HepG2 (cell line): ENCODE data around the gene NUB1. TPM values are rescaled to one million over a fixed set of nuclear protein-coding genes. Genes with fewer than 3 reads are reported as not detected.

ENCODE experiments used
- BCL6 ChIP-seq: IDR thresholded peaks from 2 replicates; pipeline ENCODE4 v1.6.1; 2016; ENCODE audit warnings: missing genetic modification reagents, missing compliant biosample characterization
- LRRFIP1 ChIP-seq: sonication (generic); formaldehyde crosslinking; conservative IDR thresholded peaks from 2 replicates; pipeline ENCODE4 v1.4.0; 2020; ENCODE audit warnings: missing genetic modification reagents
- NRL ChIP-seq: sonication (generic); formaldehyde crosslinking; IDR thresholded peaks from 2 replicates; pipeline ENCODE4 v1.5.0; 2020; ENCODE audit warnings: missing genetic modification reagents, mild to moderate bottlenecking, moderate library complexity, borderline replicate concordance
- RAD21 ChIP-seq: fragments of 450-650 bp; formaldehyde crosslinking; IDR thresholded peaks from 2 replicates; pipeline ENCODE4 v1.5.0; 2020; ENCODE audit warnings: mild to moderate bottlenecking
- ZBTB40 ChIP-seq, 2 experiments: fragments of 450-650 bp in 1 of 2; sonication (generic) in 1 of 2; formaldehyde crosslinking in 1 of 2; IDR thresholded peaks; 2 replicates each; pipeline versions ENCODE4 v1.6.1 to v1.8.0; 2016 to 2022; ENCODE audit warnings: antibody characterized with exemption in 1 of 2, mild to moderate bottlenecking in 1 of 2, missing genetic modification reagents in 1 of 2
- ZNF782 ChIP-seq: sonication (generic); formaldehyde crosslinking; IDR thresholded peaks from 2 replicates; pipeline ENCODE4 v1.4.0; 2020; ENCODE audit warnings: missing genetic modification reagents, mild to moderate bottlenecking, borderline replicate concordance
- ZNF879 ChIP-seq: sonication (generic); formaldehyde crosslinking; IDR thresholded peaks from 2 replicates; pipeline ENCODE4 v1.8.1; 2023; ENCODE audit warnings: missing genetic modification reagents
- polyA plus RNA-seq, 8 experiments: library from polyadenylated mRNA; depleted of rRNA in 3 of 8; stranded (reverse) in 7 of 8; unstranded in 1 of 8; fragments of >200 nt; fragmentation: Illumina TruSeq in 4 of 8; extraction: Trizol in 4 of 8; gene quantifications; 2 replicates each; pipeline versions ENCODE4 v1.2.1 to v1.2.3, GENCODE V29; 2011 to 2016; ENCODE audit warnings: low read depth in 4 of 8, missing spikeins in 1 of 8, mixed read lengths in 1 of 8; ENCODE audit not compliant: insufficient read depth in 1 of 8
- total RNA-seq, 5 experiments: library from RNA; depleted of rRNA; stranded (reverse); fragments of >200 nt; fragmentation: Illumina TruSeq; extraction: Trizol; gene quantifications; 2 replicates each; pipeline ENCODE4 v1.2.3, GENCODE V29; 2016; ENCODE audit warnings: low read depth in 1 of 5
- TF ChIP-seq, protein P1 (sequence below): sonication (generic); formaldehyde crosslinking; IDR thresholded peaks from 2 replicates; pipeline ENCODE4 v1.4.0; 2020; ENCODE audit warnings: mild to moderate bottlenecking, missing genetic modification reagents
- TF ChIP-seq, protein P2 (sequence below): sonication (generic); formaldehyde crosslinking; IDR thresholded peaks from 2 replicates; pipeline ENCODE4 v1.8.0; 2022; ENCODE audit warnings: low read depth, missing genetic modification reagents

The NUB1 gene
- total and polyA plus RNA-seq, 2 of the 13 experiments (the other 11 are each of a cell fraction or from before 2014, with no cell fraction given), result 27.1 to 37.0 TPM

GRCh38 chr7:151373599-151373998 is 32.0 kb downstream of the NUB1 start (continued):
- TF ChIP-seq ZBTB40 (IDR thresholded peaks at IDR 0.05), result no peak
- no peak for TF ChIP-seq ZBTB40 (CRISPR knock-in tag; IDR thresholded peaks at IDR 0.05)
- TF ChIP-seq ZNF879 (CRISPR knock-in tag), result no peak
- TF ChIP-seq BCL6, result no peak
- no peak for TF ChIP-seq RAD21
- TF ChIP-seq, protein P1, sequence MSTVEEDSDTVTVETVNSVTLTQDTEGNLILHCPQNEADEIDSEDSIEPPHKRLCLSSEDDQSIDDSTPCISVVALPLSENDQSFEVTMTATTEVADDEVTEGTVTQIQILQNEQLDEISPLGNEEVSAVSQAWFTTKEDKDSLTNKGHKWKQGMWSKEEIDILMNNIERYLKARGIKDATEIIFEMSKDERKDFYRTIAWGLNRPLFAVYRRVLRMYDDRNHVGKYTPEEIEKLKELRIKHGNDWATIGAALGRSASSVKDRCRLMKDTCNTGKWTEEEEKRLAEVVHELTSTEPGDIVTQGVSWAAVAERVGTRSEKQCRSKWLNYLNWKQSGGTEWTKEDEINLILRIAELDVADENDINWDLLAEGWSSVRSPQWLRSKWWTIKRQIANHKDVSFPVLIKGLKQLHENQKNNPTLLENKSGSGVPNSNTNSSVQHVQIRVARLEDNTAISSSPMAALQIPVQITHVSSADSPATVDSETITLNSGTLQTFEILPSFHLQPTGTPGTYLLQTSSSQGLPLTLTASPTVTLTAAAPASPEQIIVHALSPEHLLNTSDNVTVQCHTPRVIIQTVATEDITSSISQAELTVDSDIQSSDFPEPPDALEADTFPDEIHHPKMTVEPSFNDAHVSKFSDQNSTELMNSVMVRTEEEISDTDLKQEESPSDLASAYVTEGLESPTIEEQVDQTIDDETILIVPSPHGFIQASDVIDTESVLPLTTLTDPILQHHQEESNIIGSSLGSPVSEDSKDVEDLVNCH, result no peak
- TF ChIP-seq ZNF782 (CRISPR knock-in tag), result no peak
- no peak for TF ChIP-seq LRRFIP1 (CRISPR knock-in tag)
- TF ChIP-seq, protein P2, sequence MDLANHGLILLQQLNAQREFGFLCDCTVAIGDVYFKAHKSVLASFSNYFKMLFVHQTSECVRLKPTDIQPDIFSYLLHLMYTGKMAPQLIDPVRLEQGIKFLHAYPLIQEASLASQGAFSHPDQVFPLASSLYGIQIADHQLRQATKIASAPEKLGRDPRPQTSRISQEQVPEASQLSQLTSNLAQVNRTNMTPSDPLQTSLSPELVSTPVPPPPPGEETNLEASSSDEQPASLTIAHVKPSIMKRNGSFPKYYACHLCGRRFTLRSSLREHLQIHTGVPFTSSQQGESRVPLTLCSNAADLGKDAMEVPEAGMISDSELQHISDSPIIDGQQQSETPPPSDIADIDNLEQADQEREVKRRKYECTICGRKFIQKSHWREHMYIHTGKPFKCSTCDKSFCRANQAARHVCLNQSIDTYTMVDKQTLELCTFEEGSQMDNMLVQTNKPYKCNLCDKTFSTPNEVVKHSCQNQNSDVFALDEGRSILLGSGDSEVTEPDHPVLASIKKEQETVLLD (CRISPR knock-in tag), result no peak
- TF ChIP-seq NRL, result no peak
